ENCODE results near the gene WAC.

DNA sequence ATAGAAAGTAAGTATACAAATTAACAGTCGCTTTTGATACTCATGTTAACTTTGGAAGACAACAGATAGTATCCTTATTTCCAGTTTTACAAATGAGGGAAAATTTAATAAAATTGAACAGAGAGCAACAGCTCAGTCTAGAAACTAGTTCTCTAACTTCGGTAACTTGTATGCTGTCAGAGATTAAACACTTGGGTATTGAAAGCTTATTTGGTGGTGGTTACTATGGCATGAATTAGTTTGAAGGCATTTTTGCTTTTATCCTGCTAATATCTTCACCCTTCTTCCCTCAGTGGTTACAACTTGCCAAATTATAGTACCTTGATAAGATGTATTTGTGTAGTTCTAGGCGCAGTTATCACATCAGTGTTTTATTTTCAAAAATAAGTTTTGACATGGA, 7.2 kb downstream of the WAC start:
- TF ChIP-seq ZNF3 (CRISPR knock-in tag; IDR thresholded peaks at IDR 0.05) (no peak), RAD21 (CRISPR knock-in tag; IDR thresholded peaks at IDR 0.05) (no peak), ZNF83 (CRISPR knock-in tag; IDR thresholded peaks at IDR 0.05; ENCODE audit: borderline replicate concordance) (no peak), RXRB (CRISPR knock-in tag; IDR thresholded peaks at IDR 0.05; ENCODE audit: borderline replicate concordance) (no peak)
